ENCODE data around the gene ELP6. TPM values are rescaled to one million over a fixed set of nuclear protein-coding genes. Genes with fewer than 3 reads are reported as not detected.

ELP6 gene
- total and polyA plus RNA-seq, 9 of the 15 experiments (the other 6 are each of a cell fraction or from before 2014, with no cell fraction given) = 76.9 to 198 (median 83.3) TPM

DNA sequence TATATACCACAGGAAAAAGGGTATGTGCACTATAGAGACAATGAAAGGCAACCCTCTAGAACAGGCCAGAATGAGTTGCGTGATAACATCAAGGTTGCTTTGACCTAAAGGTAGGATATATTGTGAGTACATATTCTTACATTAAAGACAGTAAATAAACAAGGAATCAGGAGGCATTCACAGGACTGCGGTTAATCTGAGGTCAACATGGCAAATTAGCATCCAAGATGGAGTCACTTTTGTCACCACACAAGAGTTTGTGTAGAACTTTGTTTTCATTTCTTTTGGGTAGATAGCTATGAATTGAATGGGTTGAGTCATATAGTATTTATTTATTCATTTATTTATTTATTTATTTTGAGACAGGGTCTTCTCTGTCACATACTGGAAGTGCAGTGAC, 26.2 kb downstream of the ELP6 start (continued):
- no peak for TF ChIP-seq NONO (IDR thresholded peaks at IDR 0.05; ENCODE audit: low read depth in 2 of 2, low read length in 1 of 2)
- 0 out of 2 replicates have a peak, but pooled peaks have one; percentile 17 for TF ChIP-seq ZNF311 (CRISPR knock-in tag; IDR thresholded peaks at IDR 0.05)
- TF ChIP-seq DMBX1 (CRISPR knock-in tag; IDR thresholded peaks at IDR 0.05; ENCODE audit: borderline replicate concordance) = peak; percentile 86; the same call in 1 of the 2 replicates
- TF ChIP-seq MEF2D (tag; conservative IDR thresholded peaks at IDR 0.05; ENCODE audit: low read depth) = peak; percentile 45; the same call in 1 of the 2 replicates
- TF ChIP-seq, protein P1, sequence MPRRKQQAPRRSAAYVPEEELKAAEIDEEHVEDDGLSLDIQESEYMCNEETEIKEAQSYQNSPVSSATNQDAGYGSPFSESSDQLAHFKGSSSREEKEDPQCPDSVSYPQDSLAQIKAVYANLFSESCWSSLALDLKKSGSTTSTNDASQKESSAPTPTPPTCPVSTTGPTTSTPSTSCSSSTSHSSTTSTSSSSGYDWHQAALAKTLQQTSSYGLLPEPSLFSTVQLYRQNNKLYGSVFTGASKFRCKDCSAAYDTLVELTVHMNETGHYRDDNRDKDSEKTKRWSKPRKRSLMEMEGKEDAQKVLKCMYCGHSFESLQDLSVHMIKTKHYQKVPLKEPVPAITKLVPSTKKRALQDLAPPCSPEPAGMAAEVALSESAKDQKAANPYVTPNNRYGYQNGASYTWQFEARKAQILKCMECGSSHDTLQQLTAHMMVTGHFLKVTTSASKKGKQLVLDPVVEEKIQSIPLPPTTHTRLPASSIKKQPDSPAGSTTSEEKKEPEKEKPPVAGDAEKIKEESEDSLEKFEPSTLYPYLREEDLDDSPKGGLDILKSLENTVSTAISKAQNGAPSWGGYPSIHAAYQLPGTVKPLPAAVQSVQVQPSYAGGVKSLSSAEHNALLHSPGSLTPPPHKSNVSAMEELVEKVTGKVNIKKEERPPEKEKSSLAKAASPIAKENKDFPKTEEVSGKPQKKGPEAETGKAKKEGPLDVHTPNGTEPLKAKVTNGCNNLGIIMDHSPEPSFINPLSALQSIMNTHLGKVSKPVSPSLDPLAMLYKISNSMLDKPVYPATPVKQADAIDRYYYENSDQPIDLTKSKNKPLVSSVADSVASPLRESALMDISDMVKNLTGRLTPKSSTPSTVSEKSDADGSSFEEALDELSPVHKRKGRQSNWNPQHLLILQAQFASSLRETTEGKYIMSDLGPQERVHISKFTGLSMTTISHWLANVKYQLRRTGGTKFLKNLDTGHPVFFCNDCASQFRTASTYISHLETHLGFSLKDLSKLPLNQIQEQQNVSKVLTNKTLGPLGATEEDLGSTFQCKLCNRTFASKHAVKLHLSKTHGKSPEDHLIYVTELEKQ (CRISPR knock-in tag; IDR thresholded peaks at IDR 0.05) = no peak
- TF ChIP-seq E2F3 (CRISPR knock-in tag; IDR thresholded peaks at IDR 0.05) = no peak
- TF ChIP-seq, protein P2, sequence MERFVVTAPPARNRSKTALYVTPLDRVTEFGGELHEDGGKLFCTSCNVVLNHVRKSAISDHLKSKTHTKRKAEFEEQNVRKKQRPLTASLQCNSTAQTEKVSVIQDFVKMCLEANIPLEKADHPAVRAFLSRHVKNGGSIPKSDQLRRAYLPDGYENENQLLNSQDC (CRISPR knock-in tag; IDR thresholded peaks at IDR 0.05) = no peak
- TF ChIP-seq, protein P3, sequence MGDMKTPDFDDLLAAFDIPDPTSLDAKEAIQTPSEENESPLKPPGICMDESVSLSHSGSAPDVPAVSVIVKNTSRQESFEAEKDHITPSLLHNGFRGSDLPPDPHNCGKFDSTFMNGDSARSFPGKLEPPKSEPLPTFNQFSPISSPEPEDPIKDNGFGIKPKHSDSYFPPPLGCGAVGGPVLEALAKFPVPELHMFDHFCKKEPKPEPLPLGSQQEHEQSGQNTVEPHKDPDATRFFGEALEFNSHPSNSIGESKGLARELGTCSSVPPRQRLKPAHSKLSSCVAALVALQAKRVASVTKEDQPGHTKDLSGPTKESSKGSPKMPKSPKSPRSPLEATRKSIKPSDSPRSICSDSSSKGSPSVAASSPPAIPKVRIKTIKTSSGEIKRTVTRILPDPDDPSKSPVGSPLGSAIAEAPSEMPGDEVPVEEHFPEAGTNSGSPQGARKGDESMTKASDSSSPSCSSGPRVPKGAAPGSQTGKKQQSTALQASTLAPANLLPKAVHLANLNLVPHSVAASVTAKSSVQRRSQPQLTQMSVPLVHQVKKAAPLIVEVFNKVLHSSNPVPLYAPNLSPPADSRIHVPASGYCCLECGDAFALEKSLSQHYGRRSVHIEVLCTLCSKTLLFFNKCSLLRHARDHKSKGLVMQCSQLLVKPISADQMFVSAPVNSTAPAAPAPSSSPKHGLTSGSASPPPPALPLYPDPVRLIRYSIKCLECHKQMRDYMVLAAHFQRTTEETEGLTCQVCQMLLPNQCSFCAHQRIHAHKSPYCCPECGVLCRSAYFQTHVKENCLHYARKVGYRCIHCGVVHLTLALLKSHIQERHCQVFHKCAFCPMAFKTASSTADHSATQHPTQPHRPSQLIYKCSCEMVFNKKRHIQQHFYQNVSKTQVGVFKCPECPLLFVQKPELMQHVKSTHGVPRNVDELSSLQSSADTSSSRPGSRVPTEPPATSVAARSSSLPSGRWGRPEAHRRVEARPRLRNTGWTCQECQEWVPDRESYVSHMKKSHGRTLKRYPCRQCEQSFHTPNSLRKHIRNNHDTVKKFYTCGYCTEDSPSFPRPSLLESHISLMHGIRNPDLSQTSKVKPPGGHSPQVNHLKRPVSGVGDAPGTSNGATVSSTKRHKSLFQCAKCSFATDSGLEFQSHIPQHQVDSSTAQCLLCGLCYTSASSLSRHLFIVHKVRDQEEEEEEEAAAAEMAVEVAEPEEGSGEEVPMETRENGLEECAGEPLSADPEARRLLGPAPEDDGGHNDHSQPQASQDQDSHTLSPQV (IDR thresholded peaks at IDR 0.05) = peak; percentile 96
- TF ChIP-seq, protein P4, sequence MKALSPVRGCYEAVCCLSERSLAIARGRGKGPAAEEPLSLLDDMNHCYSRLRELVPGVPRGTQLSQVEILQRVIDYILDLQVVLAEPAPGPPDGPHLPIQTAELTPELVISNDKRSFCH (CRISPR knock-in tag; IDR thresholded peaks at IDR 0.05) = no peak
- TF ChIP-seq, protein P4 (tag; IDR thresholded peaks at IDR 0.05) = peak; percentile 59; the same call in 1 of the 2 replicates
- TF ChIP-seq, protein P5, sequence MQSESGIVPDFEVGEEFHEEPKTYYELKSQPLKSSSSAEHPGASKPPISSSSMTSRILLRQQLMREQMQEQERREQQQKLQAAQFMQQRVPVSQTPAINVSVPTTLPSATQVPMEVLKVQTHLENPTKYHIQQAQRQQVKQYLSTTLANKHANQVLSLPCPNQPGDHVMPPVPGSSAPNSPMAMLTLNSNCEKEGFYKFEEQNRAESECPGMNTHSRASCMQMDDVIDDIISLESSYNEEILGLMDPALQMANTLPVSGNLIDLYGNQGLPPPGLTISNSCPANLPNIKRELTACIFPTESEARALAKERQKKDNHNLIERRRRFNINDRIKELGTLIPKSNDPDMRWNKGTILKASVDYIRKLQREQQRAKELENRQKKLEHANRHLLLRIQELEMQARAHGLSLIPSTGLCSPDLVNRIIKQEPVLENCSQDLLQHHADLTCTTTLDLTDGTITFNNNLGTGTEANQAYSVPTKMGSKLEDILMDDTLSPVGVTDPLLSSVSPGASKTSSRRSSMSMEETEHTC (IDR thresholded peaks at IDR 0.05) = no peak
- TF ChIP-seq PTTG1 (tag; IDR thresholded peaks at IDR 0.05; ENCODE audit: low read depth) = peak; percentile 82
- TF ChIP-seq, protein P6, sequence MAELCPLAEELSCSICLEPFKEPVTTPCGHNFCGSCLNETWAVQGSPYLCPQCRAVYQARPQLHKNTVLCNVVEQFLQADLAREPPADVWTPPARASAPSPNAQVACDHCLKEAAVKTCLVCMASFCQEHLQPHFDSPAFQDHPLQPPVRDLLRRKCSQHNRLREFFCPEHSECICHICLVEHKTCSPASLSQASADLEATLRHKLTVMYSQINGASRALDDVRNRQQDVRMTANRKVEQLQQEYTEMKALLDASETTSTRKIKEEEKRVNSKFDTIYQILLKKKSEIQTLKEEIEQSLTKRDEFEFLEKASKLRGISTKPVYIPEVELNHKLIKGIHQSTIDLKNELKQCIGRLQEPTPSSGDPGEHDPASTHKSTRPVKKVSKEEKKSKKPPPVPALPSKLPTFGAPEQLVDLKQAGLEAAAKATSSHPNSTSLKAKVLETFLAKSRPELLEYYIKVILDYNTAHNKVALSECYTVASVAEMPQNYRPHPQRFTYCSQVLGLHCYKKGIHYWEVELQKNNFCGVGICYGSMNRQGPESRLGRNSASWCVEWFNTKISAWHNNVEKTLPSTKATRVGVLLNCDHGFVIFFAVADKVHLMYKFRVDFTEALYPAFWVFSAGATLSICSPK (IDR thresholded peaks at IDR 0.05; ENCODE audit: borderline replicate concordance) = no peak
- 0 out of 2 replicates have a peak, but pooled peaks have one; percentile 27 for TF ChIP-seq ILK (tag; IDR thresholded peaks at IDR 0.05; ENCODE audit: borderline replicate concordance, low read depth)
- TF ChIP-seq PTRF (tag; IDR thresholded peaks at IDR 0.05) = peak; percentile 79
